Activated CD8-positive, alpha-beta T cell treated with anti-CD3 and anti-CD28 coated beads for 36 hours (primary cell): ENCODE data around the gene FAP. TPM values are rescaled to one million over a fixed set of nuclear protein-coding genes. Genes with fewer than 3 reads are reported as not detected.

ENCODE experiments used
- ATAC-seq: fragments of 200-7000 bp; cut with Tn5 transposase; one replicate; pipeline ENCODE4 v1.10.0; 2021; ENCODE audit warnings: mild to moderate bottlenecking, moderate library complexity
- CTCF ChIA-PET: fragments of 350-600 bp; sonication (Branson Sonifier 250); formaldehyde crosslinking; loops from one replicate; lab custom pipeline; 2021; ENCODE audit warnings: antibody characterized with exemption; lab: Charles Lee
- POLR2A ChIA-PET: fragments of 350-600 bp; sonication (Branson Sonifier 250); formaldehyde crosslinking; loops from one replicate; lab custom pipeline; 2021; ENCODE audit warnings: antibody characterized with exemption; lab: Charles Lee
- DNase-seq: peaks from one replicate; pipeline ENCODE4 v3.0.0-alpha.2; 2020
- H3K27ac Mint-ChIP-seq: one replicate; pipeline ENCODE4 v1.8.0; 2021; ENCODE audit warnings: mild to moderate bottlenecking, mixed read lengths
- H3K27me3 Mint-ChIP-seq: one replicate; pipeline ENCODE4 v1.8.0; 2021; ENCODE audit warnings: mixed read lengths
- H3K36me3 Mint-ChIP-seq: one replicate; pipeline ENCODE4 v1.8.0; 2021; ENCODE audit warnings: low read depth, mixed read lengths
- H3K4me1 Mint-ChIP-seq: one replicate; pipeline ENCODE4 v1.8.0; 2021; ENCODE audit warnings: low read depth, mixed read lengths
- H3K4me3 Mint-ChIP-seq: one replicate; pipeline ENCODE4 v1.8.0; 2021; ENCODE audit warnings: mild to moderate bottlenecking, moderate library complexity, mixed read lengths
- H3K9me3 Mint-ChIP-seq: one replicate; pipeline ENCODE4 v1.8.0; 2021; ENCODE audit warnings: mixed read lengths
- intact Hi-C: fragments of 100-400 bp; cut with micrococcal nuclease; formaldehyde crosslinking; loops from one replicate; pipeline ENCODE4 v1.10.0; 2022
- total RNA-seq, 2 experiments: library from RNA; stranded (reverse); gene quantifications; one replicate each; pipeline ENCODE4 v1.2.3, GENCODE V29; 2021
- TF ChIP-seq, protein P1 (sequence below): fragments of 200-600 bp; IDR thresholded peaks from one replicate; pipeline ENCODE4 v1.8.0; 2022; ENCODE audit warnings: antibody characterized with exemption, mild to moderate bottlenecking

The FAP gene
- total RNA-seq, 2 experiments from 2014 or later, result not detected

DNA sequence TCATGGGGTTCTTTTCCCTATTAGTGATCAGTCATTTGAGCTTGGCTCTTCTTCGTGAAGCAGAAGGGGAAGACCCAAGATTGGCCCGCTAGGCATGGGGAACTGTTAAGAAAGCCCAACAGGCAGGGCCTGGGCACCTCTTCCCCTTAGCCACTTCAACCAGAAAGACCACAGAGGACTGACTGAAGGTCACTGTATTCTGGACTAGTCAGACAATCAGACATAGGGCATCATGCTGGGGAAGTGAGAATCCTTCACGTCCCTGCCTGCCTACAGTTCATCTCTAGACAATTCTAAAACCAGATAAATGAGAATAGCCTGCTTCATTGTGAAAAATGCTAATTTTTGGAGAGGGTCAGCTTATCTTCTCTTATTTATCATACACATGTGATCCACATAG lies 28.1 kb downstream of the FAP start:
- CTCF ChIA-PET, result interaction anchor here (2.3 kb wide), 1 partner anchor 83 kb away, joined by 10 read pairs; no protein-coding TSS in a partner anchor
- H3K27me3 Mint-ChIP-seq, result peaks cover 5% of the 10 kb centered on the region

GRCh38 chr2:162212366-162212765 lies 30.9 kb downstream of the FAP start:
- no peaks in the 10 kb centered on the region for H3K9me3 Mint-ChIP-seq
- TF ChIP-seq, protein P1, sequence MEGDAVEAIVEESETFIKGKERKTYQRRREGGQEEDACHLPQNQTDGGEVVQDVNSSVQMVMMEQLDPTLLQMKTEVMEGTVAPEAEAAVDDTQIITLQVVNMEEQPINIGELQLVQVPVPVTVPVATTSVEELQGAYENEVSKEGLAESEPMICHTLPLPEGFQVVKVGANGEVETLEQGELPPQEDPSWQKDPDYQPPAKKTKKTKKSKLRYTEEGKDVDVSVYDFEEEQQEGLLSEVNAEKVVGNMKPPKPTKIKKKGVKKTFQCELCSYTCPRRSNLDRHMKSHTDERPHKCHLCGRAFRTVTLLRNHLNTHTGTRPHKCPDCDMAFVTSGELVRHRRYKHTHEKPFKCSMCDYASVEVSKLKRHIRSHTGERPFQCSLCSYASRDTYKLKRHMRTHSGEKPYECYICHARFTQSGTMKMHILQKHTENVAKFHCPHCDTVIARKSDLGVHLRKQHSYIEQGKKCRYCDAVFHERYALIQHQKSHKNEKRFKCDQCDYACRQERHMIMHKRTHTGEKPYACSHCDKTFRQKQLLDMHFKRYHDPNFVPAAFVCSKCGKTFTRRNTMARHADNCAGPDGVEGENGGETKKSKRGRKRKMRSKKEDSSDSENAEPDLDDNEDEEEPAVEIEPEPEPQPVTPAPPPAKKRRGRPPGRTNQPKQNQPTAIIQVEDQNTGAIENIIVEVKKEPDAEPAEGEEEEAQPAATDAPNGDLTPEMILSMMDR, result no peak
- H3K27me3 Mint-ChIP-seq, result peaks cover 5% of the 10 kb centered on the region
- H3K4me3 Mint-ChIP-seq, result no peak overlapping the region
- intact Hi-C loops, result no loop called here
- POLR2A ChIA-PET, result no interaction called here
- ATAC-seq, result no peak
- no peak overlapping the region for H3K27ac Mint-ChIP-seq
- H3K36me3 Mint-ChIP-seq, result no peaks in the 10 kb centered on the region
- no peak for DNase-seq
- CTCF ChIA-PET, result interaction anchor here (1.9 to 3.0 kb wide), 2 partner anchors 9 to 86 kb away, joined by 9 read pairs; no protein-coding TSS in a partner anchor
- no peaks in the 10 kb centered on the region for H3K4me1 Mint-ChIP-seq

More for the DNA sequence above, 28.1 kb downstream of the FAP start:
- POLR2A ChIA-PET, result no interaction called here
- Mint-ChIP-seq H3K36me3 (no peaks in the 10 kb centered on the region), H3K27ac (no peak overlapping the region), H3K4me1 (no peaks in the 10 kb centered on the region), H3K9me3 (no peaks in the 10 kb centered on the region), H3K4me3 (no peak overlapping the region)
- DNase-seq (no peak), ATAC-seq (no peak)
- intact Hi-C loops, result no loop called here
- TF ChIP-seq, protein P1, result no peak

DNA sequence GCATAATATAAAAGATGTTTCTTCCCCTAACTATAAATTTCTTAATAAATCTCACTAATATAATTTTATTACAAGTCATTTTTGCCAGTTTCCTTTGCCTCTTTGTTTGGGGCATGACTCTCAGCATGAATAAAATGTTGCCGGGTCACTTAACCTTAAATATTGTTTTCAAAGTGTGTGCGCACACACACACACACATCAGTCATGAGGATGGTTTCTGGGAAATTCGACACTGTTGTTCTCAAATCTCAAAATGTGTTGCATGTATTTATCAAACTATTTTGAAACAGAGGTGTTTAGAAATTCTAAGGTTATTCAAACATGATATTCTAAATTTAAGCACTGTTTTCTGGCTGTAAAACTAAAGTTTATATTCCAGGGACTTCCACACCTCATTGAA lies 31.5 kb downstream of the FAP start:
- CTCF ChIA-PET, result interaction anchor here (1.9 to 3.0 kb wide), 2 partner anchors 9 to 86 kb away, joined by 9 read pairs; no protein-coding TSS in a partner anchor
- Mint-ChIP-seq H3K27me3 (peaks cover 4% of the 10 kb centered on the region), H3K4me1 (no peaks in the 10 kb centered on the region), H3K9me3 (no peaks in the 10 kb centered on the region), H3K27ac (no peak overlapping the region), H3K36me3 (no peaks in the 10 kb centered on the region), H3K4me3 (no peak overlapping the region)
- ATAC-seq (no peak), DNase-seq (no peak)
- POLR2A ChIA-PET, result no interaction called here
- intact Hi-C loops, result no loop called here
- TF ChIP-seq, protein P1, result no peak

- no peaks in the 10 kb centered on the region for H3K36me3 Mint-ChIP-seq
- POLR2A ChIA-PET, result no interaction called here
- ATAC-seq (no peak), DNase-seq (no peak)
- TF ChIP-seq, protein P1, result no peak
- peaks cover 2% of the 10 kb centered on the region for H3K27me3 Mint-ChIP-seq
- CTCF ChIA-PET, result interaction anchor here (1.1 to 3.0 kb wide), 5 partner anchors 11 to 91 kb away, joined by 3 to 14 read pairs (median 3); no protein-coding TSS in a partner anchor
- no peaks in the 10 kb centered on the region for H3K9me3 Mint-ChIP-seq
- no peak overlapping the region for H3K4me3 Mint-ChIP-seq
- H3K4me1 Mint-ChIP-seq, result no peaks in the 10 kb centered on the region
- intact Hi-C loops, result no loop called here
- no peak overlapping the region for H3K27ac Mint-ChIP-seq
These were observed 32.9 kb downstream of the FAP start for GRCh38 chr2:162210385-162210784.

DNA sequence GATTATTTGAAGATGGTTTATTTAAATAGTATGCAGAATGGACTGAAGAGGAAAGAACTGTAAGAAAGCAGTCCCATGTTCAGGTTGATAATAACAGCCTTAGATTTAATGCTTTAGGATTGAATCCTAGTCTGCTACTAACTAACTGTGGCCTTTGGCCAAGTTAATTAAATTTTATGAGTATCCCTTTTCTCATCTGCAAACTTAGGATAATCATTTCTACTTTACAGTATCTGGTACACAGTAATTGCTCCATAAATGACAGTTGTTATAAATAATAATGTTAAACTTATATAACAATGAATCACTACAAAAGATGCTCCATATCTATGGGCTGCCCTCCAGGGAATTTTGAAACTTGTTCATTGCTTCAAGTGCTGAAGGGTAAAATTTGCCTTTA lies 41.0 kb downstream of the FAP start:
- POLR2A ChIA-PET, result no interaction called here
- CTCF ChIA-PET, result interaction anchor here (1.4 kb wide), 1 partner anchor 19 kb away, joined by 5 read pairs; no protein-coding TSS in a partner anchor

More for the DNA sequence above, 41.0 kb downstream of the FAP start:
- no peaks in the 10 kb centered on the region for H3K4me1 Mint-ChIP-seq
- H3K27ac Mint-ChIP-seq, result no peak overlapping the region
- H3K36me3 Mint-ChIP-seq, result no peaks in the 10 kb centered on the region
- H3K27me3 Mint-ChIP-seq, result peaks cover 14% of the 10 kb centered on the region
- intact Hi-C loops, result no loop called here
- no peak overlapping the region for H3K4me3 Mint-ChIP-seq
- DNase-seq (no peak), ATAC-seq (no peak)
- H3K9me3 Mint-ChIP-seq, result no peaks in the 10 kb centered on the region
- TF ChIP-seq, protein P1, result no peak
